ENCODE measurements around the gene VAMP2.

- TF ChIP-seq POLR2AphosphoS5 (IDR thresholded peaks at IDR 0.05) (no peak), CTCF (IDR thresholded peaks at IDR 0.05) (no peak), POLR2A (IDR thresholded peaks at IDR 0.05) (no peak), EP300 (IDR thresholded peaks at IDR 0.05) (no peak)
Observed at GRCh38 chr17:8122422-8122923, 40.3 kb downstream of the VAMP2 start.

All from gastroesophageal sphincter (tissue), 3 donors.